IMR-90 (cell line): ENCODE measurements around the gene ZCCHC24. TPM values are rescaled to one million over a fixed set of nuclear protein-coding genes. Genes with fewer than 3 reads are reported as not detected.

Source experiments
- ATAC-seq: fragments of 200-7000 bp; cut with Tn5 transposase; 2 replicates; pipeline ENCODE4 v1.9.1; 2020; ENCODE audit warnings: low read depth, mild to moderate bottlenecking, moderate library complexity
- BruUV-seq: library from RNA; stranded (reverse); fragments of 400-500 nt; replicated peaks from 2 replicates; lab custom pipeline; 2021; lab: Mats Ljungman, UMichigan
- CTCF ChIA-PET: fragments of 300-600 bp; formaldehyde crosslinking; extraction: SDS; loops from one replicate; lab custom pipeline; 2021; ENCODE audit warnings: antibody characterized with exemption; lab: Yijun Ruan, JAX
- POLR2A ChIA-PET: fragments of 300-600 bp; sonication (Branson Sonifier 250); formaldehyde crosslinking; loops from one replicate; lab custom pipeline; 2022; ENCODE audit warnings: antibody characterized with exemption; ENCODE audit not compliant: unreplicated experiment; lab: Charles Lee
- DNase-seq: peaks from one replicate; pipeline ENCODE4 v3.0.0; 2013
- H2AFZ ChIP-seq: replicated peaks from 2 replicates; pipeline ENCODE3; 2013; ENCODE audit warnings: low read length, mild to moderate bottlenecking; ENCODE audit not compliant: poor library complexity
- H2AK5ac ChIP-seq: 2 replicates; pipeline ENCODE4 v1.6.1; 2013; ENCODE audit warnings: low read depth, low read length, inconsistent platforms
- H2AK9ac ChIP-seq: replicated peaks from 2 replicates; pipeline ENCODE3; 2013; ENCODE audit warnings: mild to moderate bottlenecking, low read depth, low read length, moderate library complexity; ENCODE audit not compliant: poor library complexity
- H2BK120ac ChIP-seq: 2 replicates; pipeline ENCODE4 v1.6.1; 2013; ENCODE audit warnings: low read depth, low read length, inconsistent platforms
- H2BK15ac ChIP-seq: 3 replicates; pipeline ENCODE4 v1.6.1; 2013; ENCODE audit warnings: low read depth, low read length, inconsistent platforms
- H2BK20ac ChIP-seq: 2 replicates; pipeline ENCODE4 v1.6.1; 2013; ENCODE audit warnings: low read depth, mild to moderate bottlenecking, inconsistent platforms, low read length, moderate library complexity
- H2BK5ac ChIP-seq: 2 replicates; pipeline ENCODE4 v1.6.1; 2013; ENCODE audit warnings: mild to moderate bottlenecking, low read depth, low read length, inconsistent platforms; ENCODE audit not compliant: poor library complexity, severe bottlenecking
- H3K14ac ChIP-seq: replicated peaks from 2 replicates; pipeline ENCODE4 v1.6.1; 2013; ENCODE audit warnings: low read depth, low read length, inconsistent platforms
- H3K18ac ChIP-seq: 2 replicates; pipeline ENCODE4 v1.6.1; 2013; ENCODE audit warnings: low read depth, low read length, control low read depth
- H3K23ac ChIP-seq: 2 replicates; pipeline ENCODE4 v1.6.1; 2013; ENCODE audit warnings: low read depth, low read length, inconsistent platforms
- H3K27ac ChIP-seq: 2 replicates; pipeline ENCODE4 v1.5.1; 2013; ENCODE audit warnings: mild to moderate bottlenecking, control low read depth, low read length; ENCODE audit not compliant: insufficient read depth
- H3K27me3 ChIP-seq: 2 replicates; pipeline ENCODE4 v1.6.1; 2013; ENCODE audit warnings: low read length; ENCODE audit not compliant: control insufficient read depth, insufficient read depth
- H3K36me3 ChIP-seq: 2 replicates; pipeline ENCODE4 v1.6.1; 2013; ENCODE audit warnings: low read length, mixed read lengths; ENCODE audit not compliant: control insufficient read depth, insufficient read depth
- H3K4ac ChIP-seq: 2 replicates; pipeline ENCODE4 v1.6.1; 2013; ENCODE audit warnings: low read depth, low read length, inconsistent platforms
- H3K4me1 ChIP-seq: 2 replicates; pipeline ENCODE4 v1.6.1; 2013; ENCODE audit warnings: low read length, mixed read lengths; ENCODE audit not compliant: control insufficient read depth, insufficient read depth
- H3K4me2 ChIP-seq: 2 replicates; pipeline ENCODE4 v1.6.1; 2013; ENCODE audit warnings: low read depth, mild to moderate bottlenecking, control low read depth, low read length, moderate library complexity
- H3K4me3 ChIP-seq: 2 replicates; pipeline ENCODE4 v1.5.1; 2013; ENCODE audit warnings: low read depth, mild to moderate bottlenecking, control low read depth, low read length, moderate library complexity; ENCODE audit not compliant: insufficient read depth
- H3K56ac ChIP-seq: 2 replicates; pipeline ENCODE4 v1.6.1; 2013; ENCODE audit warnings: low read length, inconsistent platforms; ENCODE audit not compliant: insufficient read depth; ENCODE audit errors: extremely low read depth
- H3K79me1 ChIP-seq, 2 experiments: 2 replicates each; pipeline ENCODE4 v1.6.1; 2013; ENCODE audit warnings: low read length in 2 of 2, inconsistent platforms in 1 of 2, low read depth in 1 of 2
- H3K9ac ChIP-seq: 2 replicates; pipeline ENCODE4 v1.6.1; 2013; ENCODE audit warnings: low read depth, low read length, control low read depth
- H3K9me1 ChIP-seq: 2 replicates; pipeline ENCODE4 v1.6.1; 2013; ENCODE audit warnings: low read length, inconsistent platforms; ENCODE audit not compliant: insufficient read depth
- H3K9me3 ChIP-seq: 2 replicates; pipeline ENCODE4 v1.6.1; 2013; ENCODE audit warnings: low read length; ENCODE audit not compliant: control insufficient read depth, insufficient read depth
- H4K20me1 ChIP-seq: 2 replicates; pipeline ENCODE4 v1.6.1; 2013; ENCODE audit warnings: low read length, inconsistent platforms; ENCODE audit not compliant: insufficient read depth
- H4K5ac ChIP-seq: 2 replicates; pipeline ENCODE4 v1.6.1; 2013; ENCODE audit warnings: mild to moderate bottlenecking, low read depth, low read length, control low read depth
- H4K8ac ChIP-seq, 2 experiments: 2 replicates each; pipeline ENCODE4 v1.6.1; 2013; ENCODE audit warnings: low read depth in 2 of 2, low read length in 2 of 2, control low read depth in 1 of 2, inconsistent platforms in 1 of 2
- H4K91ac ChIP-seq: 2 replicates; pipeline ENCODE4 v1.6.1; 2013; ENCODE audit warnings: low read depth, low read length, inconsistent platforms; ENCODE audit not compliant: insufficient read depth
- CHD1 ChIP-seq: IDR thresholded peaks from 2 replicates; pipeline ENCODE4 v1.6.1; 2012; ENCODE audit warnings: low read depth, low read length, improper control_type of control experiment
- FOS ChIP-seq: fragments of 150-350 bp; IDR thresholded peaks from 2 replicates; pipeline ENCODE4 v1.6.1; 2016; ENCODE audit warnings: low read depth, low read length
- MAFK ChIP-seq: IDR thresholded peaks from 2 replicates; pipeline ENCODE4 v1.6.1; 2012; ENCODE audit warnings: low read depth, low read length, improper control_type of control experiment
- MAZ ChIP-seq: IDR thresholded peaks from 2 replicates; pipeline ENCODE4 v1.6.1; 2012; ENCODE audit warnings: low read depth, mild to moderate bottlenecking, low read length, improper control_type of control experiment, moderate library complexity, borderline replicate concordance
- MXI1 ChIP-seq: IDR thresholded peaks from 2 replicates; pipeline ENCODE4 v1.6.1; 2012; ENCODE audit warnings: low read depth, mild to moderate bottlenecking, low read length, moderate library complexity, borderline replicate concordance
- NFE2L2 ChIP-seq: fragments of 150-350 bp; IDR thresholded peaks from 2 replicates; pipeline ENCODE4 v1.6.1; 2016; ENCODE audit warnings: low read depth, mild to moderate bottlenecking, low read length
- RAD21 ChIP-seq: IDR thresholded peaks from 2 replicates; pipeline ENCODE4 v1.6.1; 2012; ENCODE audit warnings: low read length, improper control_type of control experiment
- RCOR1 ChIP-seq: IDR thresholded peaks from 2 replicates; pipeline ENCODE4 v1.6.1; 2012; ENCODE audit warnings: mild to moderate bottlenecking, low read length, improper control_type of control experiment; ENCODE audit not compliant: insufficient replicate concordance
- RFX5 ChIP-seq: IDR thresholded peaks from 2 replicates; pipeline ENCODE4 v1.8.0; 2012; ENCODE audit warnings: low read depth, mild to moderate bottlenecking, low read length, moderate library complexity
- WGBS, 2 experiments: methylation state at CpG; one replicate each; pipeline versions ENCODE4 v1.1.5 to v1.1.7; 2013; ENCODE audit warnings: missing lambda C conversion rate in 2 of 2; ENCODE audit not compliant: insufficient read length in 1 of 2; ENCODE audit errors: extremely low coverage in 2 of 2; 5-methylcytosine and 5-hydroxymethylcytosine counted together
- dilution Hi-C: fragments of 300-500 bp; cut with HindIII; formaldehyde crosslinking; loops from one replicate; pipeline ENCODE4 v1.14.3; 2018; ENCODE audit warnings: low sequenced_read_pairs; ENCODE audit not compliant: unreplicated experiment
- in situ Hi-C: fragments of 300-500 bp; cut with MboI; formaldehyde crosslinking; loops from 3 replicates; pipeline ENCODE4 v1.14.3; 2019; ENCODE audit warnings: low sequenced_read_pairs, inconsistent platforms, mixed read lengths
- intact Hi-C: fragments of 100-400 bp; cut with micrococcal nuclease; formaldehyde crosslinking; loops from 2 replicates; pipeline ENCODE4 v1.10.0; 2022
- polyA plus RNA-seq, 3 experiments: library from polyadenylated mRNA; depleted of rRNA; stranded (reverse); fragments of >200 nt; gene quantifications; 2 replicates each; pipeline ENCODE4 v1.2.3, GENCODE V29; 2012; ENCODE audit warnings: low replicate concordance in 1 of 3
- total RNA-seq: library from RNA; depleted of rRNA; stranded (reverse); fragments of >200 nt; gene quantifications from 2 replicates; pipeline ENCODE4 v1.2.3, GENCODE V29; 2012
- TF ChIP-seq, protein P1 (sequence below): conservative IDR thresholded peaks from 2 replicates; pipeline ENCODE4 v1.5.1; 2012; ENCODE audit warnings: mild to moderate bottlenecking, low read depth, low read length, improper control_type of control experiment
- TF ChIP-seq, protein P2 (sequence below): fragments of 150-350 bp; IDR thresholded peaks from 2 replicates; pipeline ENCODE4 v1.6.1; 2016; ENCODE audit warnings: low read depth, mild to moderate bottlenecking, low read length, moderate library complexity, borderline replicate concordance
- TF ChIP-seq, protein P3 (sequence below): fragments of 150-350 bp; IDR thresholded peaks from 2 replicates; pipeline ENCODE4 v1.6.1; 2017; ENCODE audit warnings: mild to moderate bottlenecking, antibody characterized with exemption, low read length, low read depth

Gene ZCCHC24
- total and polyA plus RNA-seq, 2 of the 4 experiments (the other 2 are of a cell fraction) = 15.1 to 25.9 TPM

DNA sequence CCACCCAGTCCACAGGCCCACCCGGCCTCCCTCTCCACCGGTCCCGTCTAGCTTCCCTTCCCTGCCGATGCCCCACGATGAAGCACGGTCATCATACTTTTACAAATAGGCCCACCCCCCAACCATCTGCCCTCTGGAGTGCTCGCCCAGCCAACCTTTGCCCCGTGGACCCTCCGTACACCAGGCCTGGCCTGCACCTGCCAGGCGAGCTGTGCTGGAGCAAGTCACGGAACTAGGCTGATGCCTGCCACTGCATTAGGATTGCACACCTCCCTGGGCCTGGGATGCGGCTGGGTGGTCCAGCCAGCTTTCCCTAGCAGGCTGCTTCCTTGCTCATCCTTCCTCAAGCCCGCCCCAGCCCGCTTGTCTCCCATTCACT lies 53.4 kb downstream of the ZCCHC24 start:
- peaks cover 8% of the 10 kb centered on the region; the same call in 1 of the 2 replicates for H3K9me1 ChIP-seq
- H4K91ac ChIP-seq = no peak overlapping the region
- H4K8ac ChIP-seq = no peak overlapping the region
- H2BK20ac ChIP-seq = no peak overlapping the region
- H3K56ac ChIP-seq = no peak overlapping the region
- no peak overlapping the region for H2BK120ac ChIP-seq
- BruUV-seq = no TSS peak
- ATAC-seq = no peak
- H3K14ac ChIP-seq = no peak overlapping the region
- no peaks in the 10 kb centered on the region; the same call in 1 of the 2 replicates for H3K4me1 ChIP-seq
- intact Hi-C loops = no loop called here
- H3K4me3 ChIP-seq = no peak overlapping the region
- no peak overlapping the region for H2AFZ ChIP-seq
- CTCF ChIA-PET = no interaction called here
- H2BK5ac ChIP-seq = no peak overlapping the region
- in situ Hi-C loops = loop anchor here (25.0 kb wide), 1 partner anchor 95 kb away; no protein-coding TSS in a partner anchor
- no peak overlapping the region for H3K27ac ChIP-seq
- no peak overlapping the region for H3K9ac ChIP-seq
- H3K23ac ChIP-seq = no peak overlapping the region
- 0 out of 2 replicates have a peak overlapping the region, but pooled peaks have one; percentile 9 for H3K4ac ChIP-seq
- 96% methylated on average over 9 of the region's 14 CpGs; no CpG with 5 or more reads in 1 of the 2 experiments for WGBS, 2 experiments
- H2BK15ac ChIP-seq = no peak overlapping the region
- H3K27me3 ChIP-seq = no peaks in the 10 kb centered on the region
- H3K79me1 ChIP-seq = peaks cover 36 to 52% of the 10 kb centered on the region in 2 experiments
- no peak overlapping the region for H3K4me2 ChIP-seq
- POLR2A ChIA-PET = no interaction called here
- no peak for DNase-seq
- no peak overlapping the region for H4K5ac ChIP-seq
- dilution Hi-C loops = no loop called here
- H3K36me3 ChIP-seq = peaks cover 64% of the 10 kb centered on the region
- 0 out of 2 replicates have a peak, but pooled peaks cover 3% of the 10 kb centered on the region for H4K20me1 ChIP-seq
- TF ChIP-seq, protein P1, sequence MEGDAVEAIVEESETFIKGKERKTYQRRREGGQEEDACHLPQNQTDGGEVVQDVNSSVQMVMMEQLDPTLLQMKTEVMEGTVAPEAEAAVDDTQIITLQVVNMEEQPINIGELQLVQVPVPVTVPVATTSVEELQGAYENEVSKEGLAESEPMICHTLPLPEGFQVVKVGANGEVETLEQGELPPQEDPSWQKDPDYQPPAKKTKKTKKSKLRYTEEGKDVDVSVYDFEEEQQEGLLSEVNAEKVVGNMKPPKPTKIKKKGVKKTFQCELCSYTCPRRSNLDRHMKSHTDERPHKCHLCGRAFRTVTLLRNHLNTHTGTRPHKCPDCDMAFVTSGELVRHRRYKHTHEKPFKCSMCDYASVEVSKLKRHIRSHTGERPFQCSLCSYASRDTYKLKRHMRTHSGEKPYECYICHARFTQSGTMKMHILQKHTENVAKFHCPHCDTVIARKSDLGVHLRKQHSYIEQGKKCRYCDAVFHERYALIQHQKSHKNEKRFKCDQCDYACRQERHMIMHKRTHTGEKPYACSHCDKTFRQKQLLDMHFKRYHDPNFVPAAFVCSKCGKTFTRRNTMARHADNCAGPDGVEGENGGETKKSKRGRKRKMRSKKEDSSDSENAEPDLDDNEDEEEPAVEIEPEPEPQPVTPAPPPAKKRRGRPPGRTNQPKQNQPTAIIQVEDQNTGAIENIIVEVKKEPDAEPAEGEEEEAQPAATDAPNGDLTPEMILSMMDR = no peak
- TF ChIP-seq RCOR1 = no peak
- no peak for TF ChIP-seq RFX5
- TF ChIP-seq FOS = no peak
- TF ChIP-seq CHD1 = no peak
- TF ChIP-seq, protein P2, sequence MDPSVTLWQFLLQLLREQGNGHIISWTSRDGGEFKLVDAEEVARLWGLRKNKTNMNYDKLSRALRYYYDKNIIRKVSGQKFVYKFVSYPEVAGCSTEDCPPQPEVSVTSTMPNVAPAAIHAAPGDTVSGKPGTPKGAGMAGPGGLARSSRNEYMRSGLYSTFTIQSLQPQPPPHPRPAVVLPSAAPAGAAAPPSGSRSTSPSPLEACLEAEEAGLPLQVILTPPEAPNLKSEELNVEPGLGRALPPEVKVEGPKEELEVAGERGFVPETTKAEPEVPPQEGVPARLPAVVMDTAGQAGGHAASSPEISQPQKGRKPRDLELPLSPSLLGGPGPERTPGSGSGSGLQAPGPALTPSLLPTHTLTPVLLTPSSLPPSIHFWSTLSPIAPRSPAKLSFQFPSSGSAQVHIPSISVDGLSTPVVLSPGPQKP = no peak
- no peak for TF ChIP-seq MAZ
- no peak for TF ChIP-seq RAD21
- TF ChIP-seq, protein P3, sequence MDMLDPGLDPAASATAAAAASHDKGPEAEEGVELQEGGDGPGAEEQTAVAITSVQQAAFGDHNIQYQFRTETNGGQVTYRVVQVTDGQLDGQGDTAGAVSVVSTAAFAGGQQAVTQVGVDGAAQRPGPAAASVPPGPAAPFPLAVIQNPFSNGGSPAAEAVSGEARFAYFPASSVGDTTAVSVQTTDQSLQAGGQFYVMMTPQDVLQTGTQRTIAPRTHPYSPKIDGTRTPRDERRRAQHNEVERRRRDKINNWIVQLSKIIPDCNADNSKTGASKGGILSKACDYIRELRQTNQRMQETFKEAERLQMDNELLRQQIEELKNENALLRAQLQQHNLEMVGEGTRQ = no peak
- no peak for TF ChIP-seq MXI1
- TF ChIP-seq MAFK = no peak
- TF ChIP-seq NFE2L2 = no peak
- no peak overlapping the region for H2AK9ac ChIP-seq
- H3K9me3 ChIP-seq = no peaks in the 10 kb centered on the region
- H2AK5ac ChIP-seq = no peak overlapping the region
- H3K18ac ChIP-seq = no peak overlapping the region
